Endothelial cell (in vitro differentiated cells): ENCODE results near the gene SF1. TPM values are rescaled to one million over a fixed set of nuclear protein-coding genes. Genes with fewer than 3 reads are reported as not detected.
A peak's percentile ranks its signal among the peaks of the same experiment; 100 is the strongest.

ENCODE experiments used
- DNase-seq: peaks from one replicate; pipeline ENCODE4 v3.0.0; 2021; ENCODE audit warnings: low spot score
- H3K27ac Mint-ChIP-seq: one replicate; pipeline ENCODE4 v1.8.0; 2021; ENCODE audit warnings: mixed read lengths, inconsistent platforms; ENCODE audit not compliant: unreplicated experiment
- H3K27me3 Mint-ChIP-seq: one replicate; pipeline ENCODE4 v1.8.0; 2021; ENCODE audit warnings: mild to moderate bottlenecking, moderate library complexity, mixed read lengths, inconsistent platforms; ENCODE audit not compliant: unreplicated experiment
- H3K36me3 Mint-ChIP-seq: one replicate; pipeline ENCODE4 v1.8.0; 2021; ENCODE audit warnings: mild to moderate bottlenecking, low read depth, mixed read lengths, inconsistent platforms; ENCODE audit not compliant: unreplicated experiment
- H3K4me1 Mint-ChIP-seq: one replicate; pipeline ENCODE4 v1.8.0; 2021; ENCODE audit warnings: mild to moderate bottlenecking, mixed read lengths, inconsistent platforms; ENCODE audit not compliant: unreplicated experiment
- H3K4me3 Mint-ChIP-seq: one replicate; pipeline ENCODE4 v1.8.0; 2021; ENCODE audit warnings: mild to moderate bottlenecking, mixed read lengths, inconsistent platforms; ENCODE audit not compliant: unreplicated experiment
- H3K9me3 Mint-ChIP-seq: one replicate; pipeline ENCODE4 v1.8.0; 2021; ENCODE audit warnings: mixed read lengths, inconsistent platforms; ENCODE audit not compliant: unreplicated experiment
- total RNA-seq: library from RNA; stranded (reverse); fragmentation: NEBNext Ultra II Directional; extraction: Animal tissue kit (Norgen Biotek cat#: 25700); gene quantifications from one replicate; pipeline ENCODE4 v1.2.1, GENCODE V29; 2021; ENCODE audit not compliant: unreplicated experiment
- TF ChIP-seq, protein P1 (sequence below): fragments of 200-600 bp; sonication (generic); IDR thresholded peaks from one replicate; pipeline ENCODE4 v1.5.0; 2021; ENCODE audit warnings: antibody characterized with exemption; ENCODE audit not compliant: unreplicated experiment

The SF1 gene
- total RNA-seq, 1 donor from 2014 or later: 322 TPM

DNA sequence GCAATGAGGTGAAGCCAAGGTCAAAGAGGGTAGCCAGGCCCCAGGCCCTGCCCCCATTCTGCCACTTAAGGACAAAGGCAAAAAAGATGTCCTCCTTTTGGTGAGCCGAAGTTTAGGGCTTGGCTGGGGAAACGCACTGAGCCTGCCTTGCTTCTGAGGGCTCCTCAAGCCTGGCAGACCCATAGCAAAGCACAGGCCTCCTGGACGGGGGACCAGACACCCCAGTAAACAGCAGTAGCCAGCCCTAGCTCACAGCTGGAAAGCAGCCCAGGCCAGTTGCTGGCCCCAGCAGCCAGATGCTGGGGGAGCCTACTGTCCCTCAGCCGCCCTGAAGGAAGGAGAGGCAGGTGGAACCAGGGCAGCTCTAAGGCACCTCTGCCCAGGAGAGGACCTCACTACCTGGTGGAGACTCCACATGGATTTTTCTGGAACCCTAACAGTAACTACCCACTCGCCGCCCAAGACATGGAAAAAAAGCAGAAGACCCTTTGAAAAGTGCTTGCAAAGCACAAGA lies 14.8 kb downstream of the SF1 start:
- no peak for DNase-seq
- Mint-ChIP-seq H3K27me3 (peaks cover 17% of the 10 kb centered on the region), H3K4me1 (peaks cover 46% of the 10 kb centered on the region)

DNA sequence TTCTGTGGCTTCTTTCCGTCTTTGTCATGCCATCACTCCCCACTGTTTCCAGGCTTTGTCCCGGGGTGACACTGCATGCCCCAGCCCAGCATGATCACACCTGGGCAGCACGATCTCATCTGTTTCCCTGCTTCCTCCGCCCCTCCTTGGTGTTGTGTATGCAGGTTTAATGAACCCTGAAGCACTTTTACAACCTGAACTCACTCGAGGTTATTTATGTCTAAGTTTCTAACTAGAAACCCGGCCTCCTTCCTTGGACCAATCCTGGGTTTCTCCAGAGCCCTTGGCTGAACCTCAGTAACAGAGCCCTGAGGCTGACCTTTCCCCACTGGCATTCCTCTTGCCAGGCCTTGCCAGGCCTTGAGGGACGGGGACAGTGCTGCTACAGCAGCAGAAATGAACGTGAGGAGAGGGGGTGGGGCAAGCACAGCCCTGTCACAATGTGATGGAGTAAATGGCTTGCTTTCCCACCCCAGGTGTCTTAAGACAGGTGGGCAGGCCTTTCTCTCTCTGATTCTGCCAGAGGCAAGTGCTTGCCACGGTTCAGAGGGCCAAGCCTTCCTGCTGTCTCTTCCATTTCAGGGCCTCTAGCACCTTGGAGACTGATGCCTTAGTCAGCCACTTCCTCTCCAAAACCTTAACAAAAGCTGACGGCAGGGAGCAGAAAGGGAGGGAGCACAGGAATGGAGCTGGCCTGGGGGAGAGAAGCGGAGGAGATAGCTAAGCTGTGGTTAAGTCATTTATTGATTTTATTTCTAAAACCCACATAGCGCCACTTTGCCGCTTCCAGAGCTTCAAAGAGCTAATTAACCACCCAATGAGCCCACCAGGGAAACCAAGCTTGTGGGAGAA lies 15.4 kb downstream of the SF1 start:
- Mint-ChIP-seq H3K27me3 (peaks cover 12% of the 10 kb centered on the region), H3K36me3 (peaks cover 49% of the 10 kb centered on the region), H3K4me3 (peak overlapping the region; percentile 16), H3K9me3 (no peaks in the 10 kb centered on the region), H3K4me1 (peaks cover 42% of the 10 kb centered on the region), H3K27ac (peak overlapping the region; percentile 72)
- TF ChIP-seq, protein P1, sequence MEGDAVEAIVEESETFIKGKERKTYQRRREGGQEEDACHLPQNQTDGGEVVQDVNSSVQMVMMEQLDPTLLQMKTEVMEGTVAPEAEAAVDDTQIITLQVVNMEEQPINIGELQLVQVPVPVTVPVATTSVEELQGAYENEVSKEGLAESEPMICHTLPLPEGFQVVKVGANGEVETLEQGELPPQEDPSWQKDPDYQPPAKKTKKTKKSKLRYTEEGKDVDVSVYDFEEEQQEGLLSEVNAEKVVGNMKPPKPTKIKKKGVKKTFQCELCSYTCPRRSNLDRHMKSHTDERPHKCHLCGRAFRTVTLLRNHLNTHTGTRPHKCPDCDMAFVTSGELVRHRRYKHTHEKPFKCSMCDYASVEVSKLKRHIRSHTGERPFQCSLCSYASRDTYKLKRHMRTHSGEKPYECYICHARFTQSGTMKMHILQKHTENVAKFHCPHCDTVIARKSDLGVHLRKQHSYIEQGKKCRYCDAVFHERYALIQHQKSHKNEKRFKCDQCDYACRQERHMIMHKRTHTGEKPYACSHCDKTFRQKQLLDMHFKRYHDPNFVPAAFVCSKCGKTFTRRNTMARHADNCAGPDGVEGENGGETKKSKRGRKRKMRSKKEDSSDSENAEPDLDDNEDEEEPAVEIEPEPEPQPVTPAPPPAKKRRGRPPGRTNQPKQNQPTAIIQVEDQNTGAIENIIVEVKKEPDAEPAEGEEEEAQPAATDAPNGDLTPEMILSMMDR: no peak
- DNase-seq: no peak

More for the DNA sequence above, 14.8 kb downstream of the SF1 start:
- TF ChIP-seq, protein P1: no peak
- Mint-ChIP-seq H3K9me3 (no peaks in the 10 kb centered on the region), H3K27ac (peak overlapping the region; percentile 58), H3K4me3 (peak overlapping the region; percentile 47), H3K36me3 (peaks cover 55% of the 10 kb centered on the region)

DNA sequence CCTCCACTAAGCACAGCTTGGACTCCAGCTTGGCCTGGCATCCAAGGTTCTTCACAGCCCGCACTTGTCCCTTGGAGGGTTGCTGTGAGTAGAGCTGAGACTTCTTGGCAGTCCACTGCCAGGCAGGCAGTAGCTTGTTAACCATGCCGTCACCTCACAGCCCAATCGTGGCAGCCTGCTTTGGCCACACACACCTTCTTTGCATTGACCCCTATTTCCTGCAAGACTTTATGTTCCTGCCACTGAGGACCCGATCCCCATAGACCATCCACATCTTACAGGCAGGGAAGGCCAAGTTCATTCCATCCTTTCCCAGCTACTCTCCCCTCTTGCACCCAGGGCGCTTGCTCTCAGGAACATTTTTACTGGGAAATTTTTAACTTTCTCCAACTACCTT lies 16.1 kb downstream of the SF1 start:
- H3K4me1 Mint-ChIP-seq: peaks cover 42% of the 10 kb centered on the region
- peak overlapping the region; percentile 16 for H3K4me3 Mint-ChIP-seq
- peaks cover 43% of the 10 kb centered on the region for H3K36me3 Mint-ChIP-seq
- H3K27me3 Mint-ChIP-seq: peaks cover 12% of the 10 kb centered on the region
- H3K9me3 Mint-ChIP-seq: no peaks in the 10 kb centered on the region
- TF ChIP-seq, protein P1: no peak
- H3K27ac Mint-ChIP-seq: peak overlapping the region; percentile 33
- DNase-seq: no peak

DNA sequence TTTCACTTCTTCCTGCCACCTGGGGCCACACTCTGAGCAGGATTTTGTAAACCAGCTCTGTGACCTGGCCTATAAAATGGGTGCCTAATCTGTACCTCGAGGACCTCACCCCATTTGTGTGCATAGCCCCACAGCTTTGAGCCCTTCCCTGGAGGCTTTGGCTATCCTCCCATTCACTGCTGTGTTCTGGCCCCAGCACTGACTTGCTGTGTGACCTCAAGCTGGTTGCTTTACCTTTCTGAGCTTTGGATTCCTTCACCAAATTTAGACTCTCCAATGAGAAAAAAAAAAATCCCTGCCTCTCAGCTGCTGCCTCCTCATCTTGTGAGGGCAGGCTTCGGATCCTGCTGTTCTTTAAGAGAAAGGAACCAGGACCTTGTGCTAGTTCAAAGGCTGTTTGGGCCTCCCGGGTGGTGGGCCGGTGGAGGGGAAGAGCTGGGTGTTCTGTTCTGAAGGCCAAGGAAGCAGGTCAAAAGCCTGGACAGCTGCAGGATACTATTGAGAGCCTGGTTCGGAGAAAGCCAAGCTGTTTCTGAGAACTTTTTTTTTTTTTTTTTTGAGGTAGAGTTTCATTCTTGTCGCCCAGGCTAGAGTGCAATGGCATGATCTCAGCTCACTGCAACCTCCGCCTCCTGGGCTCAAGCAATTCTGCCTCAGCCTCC lies 17.5 kb downstream of the SF1 start:
- Mint-ChIP-seq H3K36me3 (peaks cover 35% of the 10 kb centered on the region), H3K27ac (no peak overlapping the region), H3K9me3 (no peaks in the 10 kb centered on the region), H3K4me3 (no peak overlapping the region), H3K4me1 (peaks cover 42% of the 10 kb centered on the region), H3K27me3 (peaks cover 8% of the 10 kb centered on the region)
- no peak for DNase-seq
- TF ChIP-seq, protein P1: no peak
